ENCODE measurements around the gene ATP10A. TPM values are rescaled to one million over a fixed set of nuclear protein-coding genes. Genes with fewer than 3 reads are reported as not detected.

The ATP10A gene
- polyA plus RNA-seq, 3 donors, result 0.71 to 3.9 (median 0.92) TPM

DNA sequence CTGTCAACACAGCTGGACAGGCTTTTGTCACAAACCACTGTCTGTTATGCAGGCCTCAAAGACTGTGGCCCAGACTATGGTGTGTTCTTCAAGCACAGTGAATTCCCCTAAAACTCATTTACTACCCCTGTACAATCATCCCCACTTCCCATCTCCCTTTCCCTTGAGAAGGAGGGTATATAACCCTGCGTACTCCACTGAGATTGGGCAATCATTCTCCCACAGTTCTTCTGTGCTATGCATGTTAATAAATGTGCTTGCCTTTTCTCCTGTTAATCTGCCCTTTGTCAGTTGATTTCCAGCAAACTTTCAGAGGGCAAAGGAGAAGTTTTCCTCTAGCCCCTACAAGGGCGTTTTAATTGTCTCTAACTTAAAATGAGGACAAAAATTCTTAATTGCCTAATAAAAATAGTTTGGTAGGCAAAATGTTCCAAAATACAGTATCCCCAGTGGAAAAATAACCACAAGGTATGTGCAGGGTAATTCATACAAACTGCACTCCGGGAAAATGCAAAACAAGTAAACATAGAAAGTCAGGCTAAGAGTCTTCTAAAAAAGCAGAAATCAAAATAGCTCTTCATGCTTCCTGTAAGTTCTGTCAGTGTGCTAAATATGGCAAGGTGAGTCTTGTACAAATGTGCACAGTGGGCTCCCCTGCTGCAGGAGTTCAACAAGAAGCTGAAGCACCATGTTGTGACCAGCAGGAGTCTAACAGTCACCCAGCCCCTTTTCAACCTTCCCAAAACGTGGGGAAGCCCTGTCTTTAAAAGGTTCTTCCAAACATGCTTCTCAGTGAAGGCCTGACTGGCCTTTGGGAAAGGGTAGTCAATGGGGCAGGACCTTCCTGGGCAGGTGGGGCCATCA, 10.2 kb downstream of the ATP10A start:
- Histone ChIP-seq H3K27me3 (ENCODE audit: control insufficient read depth in 2 of 2, insufficient read depth in 2 of 2, low read length in 2 of 2) (no peaks in the 10 kb centered on the region), H2AFZ (ENCODE audit: insufficient read depth, low read depth, low read length, poor library complexity, severe bottlenecking) (peak overlapping the region; percentile 19), H3K79me2 (ENCODE audit: insufficient read depth, low read length) (peaks cover 50% of the 10 kb centered on the region), H3K9ac (ENCODE audit: insufficient read depth, low read length, poor library complexity, severe bottlenecking) (no peak overlapping the region), H3K4me2 (replicated peaks; ENCODE audit: extremely low read depth, low read length, poor library complexity, severe bottlenecking) (peak overlapping the region; percentile 41), H3K9me3 (replicated peaks in 1 of 2; ENCODE audit: control insufficient read depth in 1 of 2, insufficient read depth in 1 of 2, low read length in 2 of 2) (no peaks in the 10 kb centered on the region), H3K36me3 (replicated peaks in 1 of 2; ENCODE audit: control insufficient read depth in 1 of 2, insufficient read depth in 2 of 2, low read length in 2 of 2) (no peaks in the 10 kb centered on the region), H3K4me3 (replicated peaks in 1 of 3; ENCODE audit: low read depth in 2 of 3, low read length in 3 of 3) (peak overlapping the region in 1 of 3 experiments; percentile 9), H3K27ac (ENCODE audit: low read depth in 1 of 2, low read length in 2 of 2) (peak overlapping the region in 1 of 2 donors; percentile 97), H4K20me1 (ENCODE audit: insufficient read depth, low read length) (no peaks in the 10 kb centered on the region), H3K4me1 (ENCODE audit: control insufficient read depth in 1 of 2, insufficient read depth in 2 of 2, low read length in 2 of 2) (peaks cover 47 to 50% of the 10 kb centered on the region in 2 donors)
- no peak overlapping the region for H3K4me3 Mint-ChIP-seq
- TF ChIP-seq, protein P1, sequence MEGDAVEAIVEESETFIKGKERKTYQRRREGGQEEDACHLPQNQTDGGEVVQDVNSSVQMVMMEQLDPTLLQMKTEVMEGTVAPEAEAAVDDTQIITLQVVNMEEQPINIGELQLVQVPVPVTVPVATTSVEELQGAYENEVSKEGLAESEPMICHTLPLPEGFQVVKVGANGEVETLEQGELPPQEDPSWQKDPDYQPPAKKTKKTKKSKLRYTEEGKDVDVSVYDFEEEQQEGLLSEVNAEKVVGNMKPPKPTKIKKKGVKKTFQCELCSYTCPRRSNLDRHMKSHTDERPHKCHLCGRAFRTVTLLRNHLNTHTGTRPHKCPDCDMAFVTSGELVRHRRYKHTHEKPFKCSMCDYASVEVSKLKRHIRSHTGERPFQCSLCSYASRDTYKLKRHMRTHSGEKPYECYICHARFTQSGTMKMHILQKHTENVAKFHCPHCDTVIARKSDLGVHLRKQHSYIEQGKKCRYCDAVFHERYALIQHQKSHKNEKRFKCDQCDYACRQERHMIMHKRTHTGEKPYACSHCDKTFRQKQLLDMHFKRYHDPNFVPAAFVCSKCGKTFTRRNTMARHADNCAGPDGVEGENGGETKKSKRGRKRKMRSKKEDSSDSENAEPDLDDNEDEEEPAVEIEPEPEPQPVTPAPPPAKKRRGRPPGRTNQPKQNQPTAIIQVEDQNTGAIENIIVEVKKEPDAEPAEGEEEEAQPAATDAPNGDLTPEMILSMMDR (IDR thresholded peaks at IDR 0.05), result no peak
- intact Hi-C loops (cut with micrococcal nuclease), result loop anchor here (5.0 to 10.0 kb wide), 2 partner anchors 58 to 61 kb away; no protein-coding TSS in a partner anchor
- H3K27ac Mint-ChIP-seq, result peak overlapping the region in 6 of 7 donors; percentile 10 to 86 (median 66)
- WGBS (ENCODE audit: insufficient coverage), result 40% methylated on average over 1 of the region's 4 CpGs
- peaks cover 49% of the 10 kb centered on the region for H3K4me1 Mint-ChIP-seq
- DNase-seq, result peak in 2 of 3 donors; percentile 31 to 43
- H3K9me3 Mint-ChIP-seq, result peaks cover 0 to 4% (median 0%) of the 10 kb centered on the region in 7 donors
- peaks cover 0 to 4% of the 10 kb centered on the region in 2 donors for H3K36me3 Mint-ChIP-seq
- H3K27me3 Mint-ChIP-seq (ENCODE audit: low read depth in 3 of 3), result peaks cover 0 to 6% (median 0%) of the 10 kb centered on the region in 3 donors

DNA sequence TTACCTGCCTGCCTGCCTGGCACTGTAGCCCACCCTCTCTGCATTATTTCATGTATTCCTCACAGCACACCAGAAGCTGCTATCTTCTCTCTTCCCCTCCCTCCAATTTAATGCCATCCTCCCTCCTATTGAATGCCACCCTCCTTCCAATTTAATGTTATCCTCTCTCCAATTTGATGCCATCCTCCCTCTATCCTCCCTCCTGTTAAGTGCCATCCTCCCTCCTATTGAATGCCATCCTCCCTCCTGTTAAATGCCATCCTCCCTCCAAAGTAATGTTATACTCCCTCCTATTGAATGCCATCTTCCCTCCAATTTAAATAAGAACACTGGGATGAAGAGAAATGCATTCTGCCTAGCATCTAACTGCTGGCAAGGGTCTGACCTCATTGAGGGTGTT, 11.1 kb downstream of the ATP10A start:
- TF ChIP-seq, protein P1 (IDR thresholded peaks at IDR 0.05), result no peak
- H3K4me2 ChIP-seq (replicated peaks; ENCODE audit: extremely low read depth, low read length, poor library complexity, severe bottlenecking), result no peak overlapping the region
- H3K27me3 Mint-ChIP-seq (ENCODE audit: low read depth in 3 of 3), result peaks cover 0 to 6% (median 0%) of the 10 kb centered on the region in 3 donors
- H4K20me1 ChIP-seq (ENCODE audit: insufficient read depth, low read length), result no peaks in the 10 kb centered on the region
- peaks cover 47 to 50% of the 10 kb centered on the region in 2 donors for H3K4me1 ChIP-seq (ENCODE audit: control insufficient read depth in 1 of 2, insufficient read depth in 2 of 2, low read length in 2 of 2)
- H3K9ac ChIP-seq (ENCODE audit: insufficient read depth, low read length, poor library complexity, severe bottlenecking), result no peak overlapping the region
- peak overlapping the region; percentile 10 for H2AFZ ChIP-seq (ENCODE audit: insufficient read depth, low read depth, low read length, poor library complexity, severe bottlenecking)
- no peaks in the 10 kb centered on the region for H3K9me3 ChIP-seq (replicated peaks in 1 of 2; ENCODE audit: control insufficient read depth in 1 of 2, insufficient read depth in 1 of 2, low read length in 2 of 2)
- no peak overlapping the region for H3K4me3 Mint-ChIP-seq
- no peaks in the 10 kb centered on the region for H3K27me3 ChIP-seq (ENCODE audit: control insufficient read depth in 2 of 2, insufficient read depth in 2 of 2, low read length in 2 of 2)
- peaks cover 0 to 2% of the 10 kb centered on the region in 2 donors for H3K36me3 Mint-ChIP-seq
- peaks cover 49% of the 10 kb centered on the region for H3K4me1 Mint-ChIP-seq
- intact Hi-C loops (cut with micrococcal nuclease), result loop anchor here (5.0 to 10.0 kb wide), 2 partner anchors 57 to 60 kb away; no protein-coding TSS in a partner anchor
- H3K36me3 ChIP-seq (replicated peaks in 1 of 2; ENCODE audit: control insufficient read depth in 1 of 2, insufficient read depth in 2 of 2, low read length in 2 of 2), result no peaks in the 10 kb centered on the region
- peaks cover 0 to 4% (median 0%) of the 10 kb centered on the region in 7 donors for H3K9me3 Mint-ChIP-seq
- H3K79me2 ChIP-seq (ENCODE audit: insufficient read depth, low read length), result peaks cover 47% of the 10 kb centered on the region
- peak overlapping the region in 1 of 2 donors; percentile 97 for H3K27ac ChIP-seq (ENCODE audit: low read depth in 1 of 2, low read length in 2 of 2)
- DNase-seq, result no peak
- peak overlapping the region in 4 of 7 donors; percentile 7 to 86 (median 68) for H3K27ac Mint-ChIP-seq
- H3K4me3 ChIP-seq (replicated peaks in 1 of 3; ENCODE audit: low read depth in 2 of 3, low read length in 3 of 3), result no peak overlapping the region

Data from CD14-positive monocyte (primary cell).